ENCODE data around the gene BAG3.

The BAG3 gene

DNA sequence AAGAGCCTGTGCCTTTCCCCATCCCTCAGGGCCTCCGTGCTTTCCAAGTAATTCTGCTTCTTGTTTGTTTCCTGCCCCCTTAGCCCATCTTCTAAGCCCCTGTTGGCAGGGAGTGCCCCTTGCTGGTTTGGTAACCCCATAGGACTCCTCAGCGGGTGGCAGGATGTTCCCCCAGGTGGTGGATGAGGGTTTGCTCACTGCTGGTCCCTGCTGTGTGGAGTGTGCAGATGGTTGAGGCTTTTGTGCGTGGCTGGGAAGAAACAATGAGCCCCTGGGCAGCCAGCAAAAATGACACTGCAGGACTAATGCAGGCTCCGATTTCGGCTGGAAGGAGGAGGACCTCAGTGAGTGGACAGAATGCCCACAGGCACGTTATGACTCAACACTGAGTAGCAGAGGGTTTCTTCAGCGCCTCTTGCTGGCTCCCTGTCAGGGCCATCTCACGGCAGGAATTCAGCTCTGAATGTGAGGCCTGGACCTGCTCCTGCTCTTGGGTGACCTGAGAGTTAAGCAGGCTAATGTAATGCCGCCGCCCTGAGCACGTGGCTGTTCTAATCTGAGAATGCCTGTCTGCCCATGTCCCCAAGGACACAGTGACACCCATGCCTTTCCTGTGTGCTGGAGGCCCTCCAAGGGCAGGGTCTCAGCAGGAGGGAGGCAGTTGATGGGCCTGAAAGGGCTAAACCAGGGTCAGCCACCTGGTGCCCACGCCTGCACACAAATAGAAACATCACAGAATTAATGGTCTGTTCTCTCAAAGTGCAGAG, 16.6 kb downstream of the BAG3 start:
- no peak for DNase-seq

DNA sequence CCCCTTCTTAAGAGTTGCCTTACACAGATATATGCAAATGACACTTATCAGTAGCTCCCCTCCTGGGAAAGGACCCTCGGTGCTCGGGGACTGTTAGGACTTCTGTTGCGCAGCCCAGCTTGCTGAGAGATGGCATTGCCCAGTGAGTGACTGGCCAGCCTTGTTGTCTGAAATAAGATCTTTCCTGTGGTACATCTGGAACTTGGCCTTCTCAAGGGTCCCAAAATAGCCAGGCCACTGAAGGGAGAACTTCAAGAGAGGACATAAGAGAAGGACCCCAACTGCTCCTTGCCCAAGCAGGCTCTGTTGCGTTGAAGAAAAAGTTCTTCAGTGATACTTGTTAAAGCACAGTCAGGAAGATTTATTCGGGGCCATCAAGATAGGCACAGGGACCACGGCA, 17.3 kb downstream of the BAG3 start:
- DNase-seq = no peak

DNA sequence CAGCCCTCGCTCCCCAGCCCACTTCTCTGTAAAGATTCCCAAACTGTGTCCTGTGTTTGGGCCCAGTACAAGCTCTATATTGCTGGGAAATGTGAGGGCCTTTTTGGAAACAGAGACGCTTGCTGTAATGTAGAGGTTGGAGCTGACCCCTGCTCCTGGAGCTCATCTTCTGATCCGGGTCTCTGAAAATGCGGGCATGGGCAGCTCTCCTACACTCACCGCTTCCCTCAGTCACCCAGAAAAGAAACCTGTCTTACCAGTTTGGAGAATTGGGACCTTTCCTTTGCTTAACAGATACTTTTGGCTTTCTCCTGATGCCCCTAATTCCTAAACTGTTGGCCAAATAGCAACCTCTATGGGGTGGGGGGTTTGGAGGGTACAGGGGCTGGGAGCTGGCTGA, 18.2 kb downstream of the BAG3 start:
- no peak for DNase-seq

DNA sequence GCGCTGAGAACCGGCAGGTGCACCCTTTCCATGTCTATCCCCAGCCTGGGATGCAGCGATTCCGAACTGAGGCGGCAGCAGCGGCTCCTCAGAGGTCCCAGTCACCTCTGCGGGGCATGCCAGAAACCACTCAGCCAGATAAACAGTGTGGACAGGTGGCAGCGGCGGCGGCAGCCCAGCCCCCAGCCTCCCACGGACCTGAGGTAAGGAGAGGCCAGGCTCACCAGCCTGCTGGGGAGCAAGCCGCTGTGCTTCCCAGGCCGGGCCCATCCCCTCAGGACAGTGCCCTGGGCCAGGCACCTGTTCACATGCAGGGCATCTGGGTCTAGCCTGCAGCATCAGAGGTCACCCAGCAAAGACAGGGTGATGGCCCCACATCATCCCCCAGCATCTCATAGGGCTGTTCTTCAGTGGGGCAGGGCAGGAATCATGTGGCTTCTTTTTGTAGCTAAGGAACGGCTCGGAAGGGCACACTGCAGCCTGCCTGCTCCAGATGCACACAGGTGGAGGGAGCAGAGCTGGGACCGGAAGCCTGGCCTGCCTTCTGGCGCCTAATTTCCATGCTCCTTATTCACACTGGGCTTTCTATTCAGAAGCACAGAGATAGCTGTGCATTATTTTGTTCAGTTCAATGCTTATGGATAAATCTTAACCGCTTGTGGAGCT, 18.9 kb downstream of the BAG3 start:
- no peak for DNase-seq

DNA sequence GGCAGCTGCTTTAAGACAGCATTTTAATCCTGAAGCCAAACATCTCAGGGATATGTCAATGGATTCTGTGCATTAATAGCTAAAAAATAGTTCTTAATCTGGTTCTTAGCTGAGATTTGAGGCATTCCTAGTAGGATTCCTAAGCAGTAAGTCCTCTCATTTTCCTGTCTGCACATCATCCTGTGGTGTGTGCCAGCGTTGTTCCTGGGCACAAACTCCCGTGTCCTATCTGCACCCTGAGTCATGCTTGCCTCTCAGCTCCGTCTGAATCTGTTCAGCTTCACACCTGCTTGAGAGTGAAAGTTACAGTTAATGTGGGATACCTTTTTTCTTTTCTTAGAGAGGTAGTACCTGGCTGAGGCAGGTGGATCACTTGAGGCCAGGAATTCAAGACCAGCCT, 19.5 kb downstream of the BAG3 start:
- DNase-seq = no peak

DNA sequence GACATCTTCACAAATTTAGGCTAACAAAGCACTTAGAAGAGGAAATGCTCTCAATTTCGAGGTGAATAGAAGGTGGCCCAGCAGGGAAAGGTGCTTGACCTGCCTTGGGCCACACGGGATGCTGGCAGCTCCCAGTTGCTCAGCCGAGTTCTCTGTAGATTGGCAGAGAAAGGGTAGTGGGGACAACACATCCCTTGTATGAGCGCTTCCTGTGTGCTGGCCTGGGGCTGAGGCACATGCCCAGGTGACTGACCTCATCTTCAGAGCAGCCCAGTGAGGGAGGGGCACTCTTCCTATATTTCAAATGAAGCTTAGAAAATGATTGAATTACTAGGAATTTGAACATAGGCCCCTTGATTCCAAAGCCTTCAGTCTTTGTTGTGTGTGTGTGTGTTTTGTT, 20.2 kb downstream of the BAG3 start:
- no peak for DNase-seq

DNA sequence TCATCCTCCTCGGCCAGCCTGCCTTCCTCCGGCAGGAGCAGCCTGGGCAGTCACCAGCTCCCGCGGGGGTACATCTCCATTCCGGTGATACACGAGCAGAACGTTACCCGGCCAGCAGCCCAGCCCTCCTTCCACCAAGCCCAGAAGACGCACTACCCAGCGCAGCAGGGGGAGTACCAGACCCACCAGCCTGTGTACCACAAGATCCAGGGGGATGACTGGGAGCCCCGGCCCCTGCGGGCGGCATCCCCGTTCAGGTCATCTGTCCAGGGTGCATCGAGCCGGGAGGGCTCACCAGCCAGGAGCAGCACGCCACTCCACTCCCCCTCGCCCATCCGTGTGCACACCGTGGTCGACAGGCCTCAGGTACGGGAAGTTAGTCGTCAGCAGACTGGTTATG, 21.1 kb downstream of the BAG3 start:
- no peak for DNase-seq

DNA sequence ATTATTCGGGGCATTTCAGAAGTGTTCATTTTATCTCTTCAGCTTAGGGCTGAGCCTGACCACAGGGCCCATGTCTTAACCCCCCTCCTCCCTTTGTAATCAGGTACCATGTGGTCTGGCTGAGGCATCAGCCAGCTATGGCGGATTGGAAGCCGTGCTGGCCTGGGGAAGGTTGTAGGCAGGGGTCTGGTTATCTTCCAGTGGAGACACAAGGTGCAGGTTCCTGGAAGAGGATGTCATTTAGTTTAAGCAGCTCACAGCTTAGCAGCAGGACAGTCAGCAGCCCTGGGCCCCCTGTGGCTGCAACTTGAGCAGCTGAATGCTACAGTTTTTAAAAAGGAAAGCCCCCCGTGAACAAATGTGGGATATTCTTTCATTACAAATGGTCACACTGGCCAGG, 22.1 kb downstream of the BAG3 start:
- DNase-seq = no peak

DNA sequence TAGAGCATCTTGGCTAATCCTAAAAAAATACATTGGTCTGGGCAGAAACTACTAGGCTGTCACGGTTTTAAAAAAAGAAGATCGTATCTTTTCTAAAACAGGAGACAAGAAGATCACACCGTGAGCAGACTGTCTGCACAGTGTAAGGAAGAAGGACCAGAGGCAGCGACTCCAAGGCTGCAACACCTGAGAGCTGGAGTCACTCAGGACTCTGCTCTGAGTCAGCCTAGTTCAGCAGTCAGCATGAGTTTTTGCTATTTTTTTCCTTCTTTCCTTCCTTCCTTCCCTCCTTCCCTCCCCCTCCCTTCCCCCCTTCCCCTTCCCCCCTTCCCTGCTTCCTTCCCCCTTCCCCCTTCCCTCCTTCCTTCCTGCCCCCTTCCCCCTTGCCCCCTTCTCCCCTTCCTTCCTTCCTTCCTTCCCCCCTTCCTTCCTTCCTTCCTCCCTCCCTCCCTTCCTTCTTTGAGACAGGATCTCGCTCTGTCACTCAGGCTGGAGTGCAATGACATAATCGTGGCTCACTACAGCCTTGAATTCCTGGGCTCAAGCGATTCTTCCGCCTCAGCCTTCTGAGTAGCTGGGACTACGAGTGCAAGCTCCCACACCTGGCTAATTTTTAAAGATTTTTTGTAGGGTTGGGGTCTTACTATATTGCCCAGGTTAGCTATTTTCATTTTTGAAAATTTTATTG, 24.4 kb downstream of the BAG3 start:
- DNase-seq = no peak

DNA sequence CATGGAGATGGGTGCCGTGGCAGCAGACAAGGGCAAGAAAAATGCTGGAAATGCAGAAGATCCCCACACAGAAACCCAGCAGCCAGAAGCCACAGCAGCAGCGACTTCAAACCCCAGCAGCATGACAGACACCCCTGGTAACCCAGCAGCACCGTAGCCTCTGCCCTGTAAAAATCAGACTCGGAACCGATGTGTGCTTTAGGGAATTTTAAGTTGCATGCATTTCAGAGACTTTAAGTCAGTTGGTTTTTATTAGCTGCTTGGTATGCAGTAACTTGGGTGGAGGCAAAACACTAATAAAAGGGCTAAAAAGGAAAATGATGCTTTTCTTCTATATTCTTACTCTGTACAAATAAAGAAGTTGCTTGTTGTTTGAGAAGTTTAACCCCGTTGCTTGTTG, 25.9 kb downstream of the BAG3 start:
- DNase-seq = no peak

DNA sequence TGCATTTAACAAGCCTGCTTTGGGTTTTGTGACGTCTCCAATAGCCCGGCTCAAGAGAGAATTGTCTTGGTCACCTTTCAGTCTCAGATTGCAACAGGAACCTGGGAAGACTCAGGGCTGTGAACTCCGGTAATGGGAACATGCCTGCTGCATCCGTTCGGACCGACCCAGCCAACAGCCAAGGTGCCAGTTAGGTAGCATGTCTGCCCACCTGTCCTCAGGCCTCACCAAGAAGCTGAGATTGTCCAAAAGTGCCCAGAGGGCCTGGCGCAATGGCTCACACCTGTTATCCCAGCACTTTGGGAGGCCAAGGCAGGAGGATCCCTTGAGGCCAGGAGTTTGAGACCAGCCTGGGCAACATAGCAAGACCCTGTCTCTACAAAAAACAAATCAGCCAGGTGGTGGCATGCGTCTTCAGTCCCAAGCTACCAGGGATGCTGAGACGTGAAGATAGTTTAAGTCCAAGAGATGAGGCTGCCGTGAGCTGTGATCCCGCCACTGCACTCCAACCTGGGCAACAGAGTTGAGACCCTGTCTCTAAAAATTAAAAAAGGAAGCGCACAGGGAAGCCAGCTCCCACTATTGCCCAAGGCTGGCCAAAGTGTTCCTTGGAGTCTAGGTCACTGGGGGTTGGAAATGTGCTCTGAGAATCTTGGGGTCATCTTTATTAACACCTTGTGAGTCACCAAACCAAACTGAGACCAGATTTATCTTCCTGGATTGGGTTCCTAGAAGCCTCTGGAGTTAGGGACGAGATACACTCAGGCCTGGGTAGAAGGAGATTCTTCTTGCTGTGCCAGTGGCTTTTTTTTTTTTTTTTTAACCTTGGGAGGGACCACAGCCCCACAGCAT, 26.9 kb downstream of the BAG3 start:
- DNase-seq = no peak

DNA sequence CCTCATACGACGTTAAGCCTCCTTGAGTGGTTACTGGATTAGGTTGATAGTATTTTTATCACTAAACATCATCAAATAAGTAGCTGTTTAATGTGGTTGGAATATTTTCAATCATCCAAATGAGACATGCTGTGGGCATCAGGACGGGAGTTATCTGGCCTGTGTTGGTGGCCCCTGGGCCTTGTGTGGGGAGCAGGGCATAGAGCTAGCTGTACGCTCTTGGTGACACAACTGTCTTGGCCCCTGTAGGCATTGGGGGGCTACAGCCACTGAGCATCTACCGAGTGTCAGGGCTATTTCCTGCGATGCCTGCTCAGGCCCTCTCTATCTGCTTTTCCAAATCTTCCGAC, 28.3 kb downstream of the BAG3 start:
- DNase-seq = no peak

DNA sequence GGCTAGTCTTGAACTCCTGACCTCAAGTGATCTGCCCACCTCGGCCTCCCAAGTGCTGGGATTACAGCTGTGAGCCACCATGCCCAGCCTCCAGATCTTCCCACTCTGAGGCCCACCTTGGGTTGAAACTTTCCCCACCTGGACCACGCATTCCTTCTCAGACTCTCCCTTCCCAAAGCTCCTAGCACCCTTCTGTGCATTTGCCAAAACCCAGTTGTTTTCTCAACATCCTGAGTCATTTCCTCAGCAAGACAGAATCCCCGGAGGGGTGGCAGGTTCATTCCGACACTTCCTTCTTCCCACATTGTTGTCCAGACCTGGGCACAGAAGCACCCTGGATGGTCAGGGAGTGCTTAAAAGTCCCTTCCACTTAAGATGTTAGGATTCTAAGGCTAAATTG, 28.9 kb downstream of the BAG3 start:
- DNase-seq = no peak

DNA sequence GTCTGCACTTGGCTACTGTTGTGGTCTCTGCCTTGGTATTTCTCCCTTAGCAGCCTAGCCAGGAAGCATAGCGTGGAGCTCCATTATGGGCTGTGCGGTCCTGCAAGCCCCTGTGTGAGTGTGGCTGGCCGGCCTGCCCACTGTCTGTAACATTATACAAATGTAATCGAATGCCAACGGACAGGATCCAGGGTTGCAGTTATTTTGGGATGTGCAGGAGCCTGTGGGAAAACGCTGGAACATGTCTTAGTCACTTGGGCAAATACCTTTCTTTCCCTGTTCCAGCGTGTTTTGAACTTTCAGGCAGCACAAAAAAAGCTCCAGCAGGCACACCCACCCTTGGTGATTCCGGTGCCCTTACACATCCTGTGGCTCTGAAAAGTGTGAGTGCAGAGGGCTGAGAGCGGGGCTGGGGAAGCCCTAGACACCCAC, 29.5 kb downstream of the BAG3 start:
- DNase-seq = no peak

DNA sequence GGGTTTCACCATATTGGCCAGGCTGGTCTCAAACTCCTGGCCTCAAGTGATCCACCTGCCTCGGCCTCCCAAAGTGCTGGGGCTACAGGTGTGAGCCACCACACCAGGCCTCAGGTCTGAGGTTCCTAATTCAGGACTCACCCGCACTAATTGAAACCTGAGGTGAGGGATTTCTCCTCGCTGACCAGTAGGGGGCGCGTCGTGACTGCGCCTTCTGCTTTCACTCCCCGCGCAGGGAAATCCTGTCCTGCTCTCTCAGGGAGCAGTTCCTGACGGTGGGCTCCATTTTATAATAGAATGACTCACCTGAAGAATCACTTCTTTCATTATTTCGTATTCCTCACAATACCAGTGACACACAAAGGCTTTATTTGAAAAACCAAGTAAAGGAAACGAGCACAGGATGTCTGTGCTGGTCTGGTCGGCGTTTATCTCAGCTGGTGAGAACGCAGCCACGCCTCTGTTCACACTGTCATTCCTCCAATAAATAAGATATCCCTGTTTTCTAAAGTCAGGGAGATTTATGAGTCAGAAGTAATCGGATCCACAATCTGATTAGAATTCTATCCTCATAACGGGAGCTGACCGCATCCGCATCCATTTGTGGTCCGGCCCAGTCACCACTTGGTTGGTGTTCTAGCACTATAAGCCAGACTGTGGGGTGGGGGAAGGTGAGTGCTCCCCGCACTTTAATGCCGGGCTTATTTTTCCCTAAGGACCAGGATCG, 35.4 kb downstream of the BAG3 start:
- peak; percentile 77 for DNase-seq

DNA sequence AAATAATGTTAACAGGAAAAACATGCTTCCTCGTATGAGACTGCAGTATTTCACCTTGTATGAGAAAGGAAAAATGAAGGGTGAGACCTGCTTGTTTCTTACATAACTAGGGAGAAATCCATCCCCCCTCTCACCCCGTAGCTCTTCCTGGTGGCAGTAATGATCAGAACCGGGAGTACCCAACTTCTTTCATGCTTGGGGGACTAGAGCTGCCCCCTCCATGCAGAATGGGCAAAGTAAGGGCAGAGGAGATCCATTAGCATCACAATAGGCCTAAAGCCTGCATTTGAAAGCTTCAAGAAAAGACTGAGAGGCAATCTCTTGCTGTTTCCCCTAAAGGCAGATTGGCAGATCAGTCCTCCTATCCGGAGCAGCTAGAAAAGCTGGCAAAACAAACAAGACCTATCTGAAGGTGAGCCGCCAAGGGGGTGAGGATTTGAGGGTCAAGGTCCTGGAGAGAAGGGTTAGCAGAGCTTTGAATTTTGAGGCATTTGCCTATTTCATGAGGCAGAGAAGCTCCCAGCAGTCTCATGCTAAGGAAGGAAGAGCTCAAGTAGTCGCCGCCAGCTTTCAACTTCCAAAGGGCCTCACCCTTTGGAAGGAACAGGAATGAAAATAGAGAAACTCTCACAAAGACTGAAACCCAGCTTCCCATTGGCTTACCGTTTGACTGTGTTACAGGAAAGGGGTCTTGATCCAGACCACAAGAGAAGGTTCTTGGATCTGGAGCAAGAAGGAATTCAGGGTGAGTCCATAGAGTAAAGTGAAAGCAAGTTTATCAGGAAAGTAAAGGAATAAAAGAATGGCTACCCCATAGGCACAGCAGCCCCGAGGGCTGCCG, 36.2 kb downstream of the BAG3 start:
- no peak for DNase-seq

DNA sequence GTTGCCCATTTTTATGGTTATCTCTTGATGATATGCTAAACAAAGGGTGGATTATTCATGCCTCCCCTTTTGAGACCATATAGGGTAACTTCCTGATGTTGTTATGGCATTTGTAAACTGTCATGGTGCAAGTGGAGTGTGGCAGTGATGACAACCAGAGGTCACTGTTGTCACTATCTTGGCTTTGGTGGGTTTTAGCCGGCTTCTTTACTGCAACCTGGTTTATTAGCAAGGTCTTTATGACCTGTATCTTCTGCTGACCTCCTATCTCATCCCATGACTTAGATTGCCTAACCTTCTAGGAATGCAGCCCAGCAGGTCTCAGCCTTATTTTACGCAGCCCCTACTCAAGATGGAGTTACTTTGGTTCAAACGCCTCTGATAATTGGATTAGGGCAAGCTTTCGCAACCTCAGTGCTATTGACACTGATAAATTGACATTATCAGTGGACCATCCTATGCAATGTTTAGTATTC, 36.9 kb downstream of the BAG3 start:
- DNase-seq = no peak

DNA sequence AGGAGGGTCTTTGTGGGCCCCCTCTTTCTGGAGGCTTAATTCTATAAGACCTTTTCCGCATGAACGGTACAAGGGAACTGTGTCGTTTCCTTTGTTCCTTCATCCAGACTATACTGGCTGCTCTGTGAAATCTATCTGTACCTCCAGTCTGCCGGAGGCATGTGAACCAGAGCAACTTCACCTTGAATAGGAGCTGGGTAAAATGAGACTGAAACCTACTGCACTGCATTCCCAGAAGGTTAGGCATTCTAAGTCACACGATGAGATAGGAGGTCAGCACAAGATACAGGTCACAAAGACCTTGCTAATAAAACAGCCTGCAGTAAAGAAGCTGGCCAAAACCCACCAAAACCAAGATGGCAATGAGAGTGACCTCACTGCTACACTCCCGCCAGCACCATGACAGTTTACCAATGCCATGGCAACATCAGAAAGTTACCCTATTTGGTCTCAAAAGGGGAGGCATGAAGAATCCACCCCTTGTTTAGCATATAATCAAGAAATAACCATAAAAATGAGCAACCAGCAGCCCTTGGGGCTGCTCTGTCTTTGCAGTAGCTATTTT, 37.9 kb downstream of the BAG3 start:
- no peak for DNase-seq

DNA sequence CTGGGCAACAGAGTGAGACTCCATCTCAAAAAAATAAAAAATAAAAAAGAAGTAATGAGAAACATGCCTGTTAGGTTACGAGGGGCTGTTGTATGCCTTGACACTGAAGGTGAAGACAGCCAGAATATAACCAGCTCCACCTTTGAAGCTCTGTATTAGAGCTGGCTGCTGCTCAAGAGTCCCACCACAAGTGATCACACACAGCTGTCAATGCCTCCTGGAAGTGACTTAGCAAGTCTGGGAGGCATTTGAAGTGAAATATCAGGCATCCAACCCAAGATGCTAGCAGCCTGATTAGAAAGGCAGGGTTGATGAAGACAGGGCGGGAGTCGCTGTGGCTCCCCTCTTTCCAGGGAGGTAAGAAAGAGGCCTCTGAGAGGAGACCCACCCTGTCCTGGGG, 40.5 kb downstream of the BAG3 start:
- DNase-seq = no peak

DNA sequence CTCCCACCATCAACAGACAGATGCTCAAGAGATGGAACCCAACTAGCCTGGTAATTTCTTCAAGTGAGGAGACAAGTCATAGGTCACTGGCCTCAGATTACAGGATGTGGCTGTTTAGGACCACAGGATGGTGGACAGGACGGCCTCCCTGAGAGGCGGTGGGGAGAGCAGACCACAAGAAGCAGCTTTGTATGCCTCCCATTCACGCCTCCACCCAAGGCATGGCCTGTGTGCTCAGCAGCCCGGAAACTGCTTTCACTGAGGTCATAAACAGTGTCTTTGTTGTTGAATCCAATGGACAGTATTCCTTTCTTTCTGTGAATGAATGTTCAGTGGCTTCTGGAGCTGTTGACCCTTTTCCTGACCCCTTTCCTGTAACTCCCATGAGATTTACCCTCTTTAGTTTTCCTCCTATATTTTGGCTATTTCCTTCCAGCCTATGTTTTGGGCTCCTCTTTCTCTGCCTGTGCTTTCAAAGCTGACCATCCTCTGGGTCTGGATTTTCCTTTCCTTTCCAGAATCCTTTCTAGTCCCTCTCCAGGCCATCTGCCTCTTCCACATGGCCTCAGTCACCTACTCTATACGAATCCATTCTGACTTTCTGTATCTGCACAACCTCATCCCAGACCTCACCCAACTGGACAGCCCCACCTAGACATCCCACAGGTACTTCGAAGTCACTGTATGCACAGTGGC, 42.2 kb downstream of the BAG3 start:
- DNase-seq = no peak

DNA sequence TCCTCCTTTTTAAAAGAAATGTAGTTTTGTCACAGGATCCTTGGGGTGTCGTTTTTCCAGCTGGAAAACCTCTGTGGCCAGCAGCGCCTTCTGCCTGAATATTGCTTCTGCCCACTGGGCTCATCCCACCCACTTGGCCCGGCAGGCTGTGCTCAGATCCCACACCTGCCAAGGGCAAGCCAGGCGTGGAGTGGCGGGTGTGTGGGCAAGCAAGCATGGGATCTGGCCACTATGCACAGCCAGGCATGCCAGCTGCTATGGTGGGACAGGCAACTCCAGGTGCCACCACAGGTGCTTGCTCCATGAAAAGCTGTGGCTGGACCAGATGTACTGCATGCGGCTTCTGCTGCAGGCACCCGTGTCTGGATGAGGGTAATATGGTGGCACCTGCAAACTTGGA, 43.4 kb downstream of the BAG3 start:
- no peak for DNase-seq

Measured in CD4-positive, alpha-beta T cell treated with Interferon gamma for 1 hour (primary cell).